B cell (primary cell): ENCODE data around the gene NYAP2.

Source experiments
- EZH2 ChIP-seq: IDR thresholded peaks from 2 replicates; pipeline ENCODE4 v1.6.1; 2012; ENCODE audit warnings: borderline replicate concordance, low read depth, mild to moderate bottlenecking, moderate library complexity, low read length; ENCODE audit not compliant: insufficient read depth, poor library complexity, severe bottlenecking
- TF ChIP-seq, protein P1 (sequence below): fragments of 200-600 bp; IDR thresholded peaks from one replicate; pipeline ENCODE4 v1.8.0; 2022; ENCODE audit warnings: antibody characterized with exemption, mild to moderate bottlenecking

DNA sequence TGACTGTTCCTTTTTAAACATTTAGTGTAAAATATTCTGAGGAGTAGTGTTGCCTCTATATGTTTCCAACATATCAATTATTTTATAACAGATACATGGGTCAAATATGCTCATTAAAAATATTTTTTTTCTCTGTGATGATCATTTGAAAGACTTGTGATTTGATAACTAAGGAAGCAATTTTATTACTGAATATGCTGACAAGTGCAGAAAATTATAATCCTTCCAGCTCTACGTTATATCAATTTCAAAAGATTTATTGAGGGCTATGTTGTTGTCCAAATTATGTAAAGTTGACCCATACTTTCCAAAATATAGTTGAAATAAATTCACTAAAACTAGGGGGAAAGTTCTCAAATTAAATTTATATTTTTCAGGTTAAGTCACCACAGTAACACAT lies 290.6 kb downstream of the NYAP2 start:
- TF ChIP-seq, protein P1, sequence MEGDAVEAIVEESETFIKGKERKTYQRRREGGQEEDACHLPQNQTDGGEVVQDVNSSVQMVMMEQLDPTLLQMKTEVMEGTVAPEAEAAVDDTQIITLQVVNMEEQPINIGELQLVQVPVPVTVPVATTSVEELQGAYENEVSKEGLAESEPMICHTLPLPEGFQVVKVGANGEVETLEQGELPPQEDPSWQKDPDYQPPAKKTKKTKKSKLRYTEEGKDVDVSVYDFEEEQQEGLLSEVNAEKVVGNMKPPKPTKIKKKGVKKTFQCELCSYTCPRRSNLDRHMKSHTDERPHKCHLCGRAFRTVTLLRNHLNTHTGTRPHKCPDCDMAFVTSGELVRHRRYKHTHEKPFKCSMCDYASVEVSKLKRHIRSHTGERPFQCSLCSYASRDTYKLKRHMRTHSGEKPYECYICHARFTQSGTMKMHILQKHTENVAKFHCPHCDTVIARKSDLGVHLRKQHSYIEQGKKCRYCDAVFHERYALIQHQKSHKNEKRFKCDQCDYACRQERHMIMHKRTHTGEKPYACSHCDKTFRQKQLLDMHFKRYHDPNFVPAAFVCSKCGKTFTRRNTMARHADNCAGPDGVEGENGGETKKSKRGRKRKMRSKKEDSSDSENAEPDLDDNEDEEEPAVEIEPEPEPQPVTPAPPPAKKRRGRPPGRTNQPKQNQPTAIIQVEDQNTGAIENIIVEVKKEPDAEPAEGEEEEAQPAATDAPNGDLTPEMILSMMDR: no peak
- TF ChIP-seq EZH2: no peak
